ENCODE data around the gene IPMK.
"Not testable (repeated sequence)": the region's sequence is repeated elsewhere in the genome, so short reads cannot be mapped to it uniquely, and the experiment has no call there.

DNA sequence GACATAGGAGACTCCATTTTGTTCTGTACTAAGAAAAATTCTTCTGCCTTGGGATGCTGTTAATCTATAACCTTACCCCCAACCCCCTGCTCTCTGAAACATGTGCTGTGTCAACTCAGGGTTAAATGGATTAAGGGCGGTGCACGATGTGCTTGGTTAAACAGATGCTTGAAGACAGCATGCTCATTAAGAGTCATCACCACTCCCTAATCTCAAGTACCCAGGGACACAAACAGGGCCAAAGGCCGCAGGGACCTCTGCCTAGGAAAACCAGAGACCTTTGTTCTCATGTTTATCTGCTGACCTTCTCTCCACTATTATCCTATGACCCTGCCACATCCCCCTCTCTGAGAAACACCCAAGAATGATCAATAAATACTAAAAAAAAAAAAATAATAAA lies 23.0 kb downstream of the IPMK start:
- TF ChIP-seq, protein P1, sequence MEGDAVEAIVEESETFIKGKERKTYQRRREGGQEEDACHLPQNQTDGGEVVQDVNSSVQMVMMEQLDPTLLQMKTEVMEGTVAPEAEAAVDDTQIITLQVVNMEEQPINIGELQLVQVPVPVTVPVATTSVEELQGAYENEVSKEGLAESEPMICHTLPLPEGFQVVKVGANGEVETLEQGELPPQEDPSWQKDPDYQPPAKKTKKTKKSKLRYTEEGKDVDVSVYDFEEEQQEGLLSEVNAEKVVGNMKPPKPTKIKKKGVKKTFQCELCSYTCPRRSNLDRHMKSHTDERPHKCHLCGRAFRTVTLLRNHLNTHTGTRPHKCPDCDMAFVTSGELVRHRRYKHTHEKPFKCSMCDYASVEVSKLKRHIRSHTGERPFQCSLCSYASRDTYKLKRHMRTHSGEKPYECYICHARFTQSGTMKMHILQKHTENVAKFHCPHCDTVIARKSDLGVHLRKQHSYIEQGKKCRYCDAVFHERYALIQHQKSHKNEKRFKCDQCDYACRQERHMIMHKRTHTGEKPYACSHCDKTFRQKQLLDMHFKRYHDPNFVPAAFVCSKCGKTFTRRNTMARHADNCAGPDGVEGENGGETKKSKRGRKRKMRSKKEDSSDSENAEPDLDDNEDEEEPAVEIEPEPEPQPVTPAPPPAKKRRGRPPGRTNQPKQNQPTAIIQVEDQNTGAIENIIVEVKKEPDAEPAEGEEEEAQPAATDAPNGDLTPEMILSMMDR (IDR thresholded peaks at IDR 0.05), result not testable (repeated sequence)
- not testable (repeated sequence) for TF ChIP-seq POLR2A (IDR thresholded peaks at IDR 0.05; ENCODE audit: low read depth); EP300 (IDR thresholded peaks at IDR 0.05)

Data from esophagus muscularis mucosa (tissue), 4 donors.